ENCODE measurements around the gene ANGPTL2.

The ANGPTL2 gene

GRCh38 chr9:127059030-127059429 lies 63.4 kb downstream of the ANGPTL2 start:
- no peak for TF ChIP-seq CTCF (IDR thresholded peaks at IDR 0.05; ENCODE audit: extremely low read depth, missing control alignments)
- no peak for DNase-seq (ENCODE audit: low spot score)

- TF ChIP-seq CTCF (IDR thresholded peaks at IDR 0.05; ENCODE audit: extremely low read depth, missing control alignments), result no peak
- no peak for DNase-seq (ENCODE audit: low spot score)
These were observed 63.8 kb downstream of the ANGPTL2 start for GRCh38 chr9:127058645-127059021.

GRCh38 chr9:127058011-127058644 lies 64.3 kb downstream of the ANGPTL2 start:
- TF ChIP-seq CTCF (IDR thresholded peaks at IDR 0.05; ENCODE audit: extremely low read depth, missing control alignments), result no peak
- DNase-seq (ENCODE audit: low spot score), result no peak

- no peak for TF ChIP-seq CTCF (IDR thresholded peaks at IDR 0.05; ENCODE audit: extremely low read depth, missing control alignments)
These were observed 66.0 kb downstream of the ANGPTL2 start for GRCh38 chr9:127056446-127056845.

GRCh38 chr9:127055745-127056402 lies 66.6 kb downstream of the ANGPTL2 start:
- no peak for TF ChIP-seq CTCF (IDR thresholded peaks at IDR 0.05; ENCODE audit: extremely low read depth, missing control alignments)
- no peak for DNase-seq (ENCODE audit: low spot score)

More at GRCh38 chr9:127056446-127056845, 66.0 kb downstream of the ANGPTL2 start:
- DNase-seq (ENCODE audit: low spot score), result no peak

- no peak for TF ChIP-seq CTCF (IDR thresholded peaks at IDR 0.05; ENCODE audit: extremely low read depth, missing control alignments)
- no peak for DNase-seq (ENCODE audit: low spot score)
These were observed 68.5 kb downstream of the ANGPTL2 start for GRCh38 chr9:127053960-127054359.

GRCh38 chr9:127053057-127053821 lies 69.2 kb downstream of the ANGPTL2 start:
- no peak for TF ChIP-seq CTCF (IDR thresholded peaks at IDR 0.05; ENCODE audit: extremely low read depth, missing control alignments)
- no peak for DNase-seq (ENCODE audit: low spot score)
